ENCODE results near the gene SCARB1. TPM values are rescaled to one million over a fixed set of nuclear protein-coding genes. Genes with fewer than 3 reads are reported as not detected.
A peak's percentile ranks its signal among the peaks of the same experiment; 100 is the strongest.

The SCARB1 gene
- total and polyA plus RNA-seq, 9 donors = 7.3 to 35.5 (median 25.7) TPM

DNA sequence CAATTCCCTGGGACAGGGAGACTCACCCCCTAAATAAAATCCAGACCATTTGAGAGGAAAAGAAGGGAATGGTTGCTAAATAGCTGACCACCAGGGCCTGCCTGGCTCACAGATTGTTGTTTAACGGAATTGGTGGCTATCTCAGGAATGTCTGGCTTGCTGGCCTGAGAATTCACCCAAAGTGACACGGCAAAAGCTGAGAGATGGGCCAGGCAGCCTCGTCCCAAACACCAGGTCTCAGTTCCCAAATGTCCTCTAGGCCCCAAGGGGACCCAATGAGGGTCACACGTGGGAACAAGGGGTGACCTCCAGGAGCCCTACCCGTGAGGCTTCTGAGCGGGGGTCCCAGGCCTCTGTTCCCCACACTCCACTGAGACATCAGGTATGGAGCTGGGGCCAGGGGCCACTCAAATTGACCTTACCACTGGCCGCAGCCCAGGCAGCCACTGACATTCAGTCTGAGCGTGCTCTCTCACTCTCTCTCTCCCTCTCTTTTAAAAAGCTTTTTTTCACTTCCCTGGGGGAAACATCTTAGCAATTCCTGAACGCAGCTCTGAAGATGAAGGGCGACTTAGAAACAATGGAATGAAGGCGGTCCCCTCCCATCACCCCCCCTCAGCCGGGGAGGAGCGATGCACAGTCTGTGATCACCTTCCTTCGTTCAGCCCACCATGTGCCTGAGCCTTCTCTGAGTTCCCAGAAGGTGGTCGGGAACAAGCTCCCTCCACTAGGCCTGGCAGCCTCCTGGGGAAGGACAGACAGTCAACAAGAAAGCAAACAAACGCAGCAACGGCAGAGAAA, 131.2 kb downstream of the SCARB1 start:
- Histone ChIP-seq H3K4me3 (ENCODE audit: low read length) (no peak overlapping the region), H3K27me3 (ENCODE audit: control insufficient read depth, insufficient read depth, low read length) (no peaks in the 10 kb centered on the region), H3K9me3 (replicated peaks; ENCODE audit: control insufficient read depth, low read depth, low read length) (peaks cover 5% of the 10 kb centered on the region), H3K36me3 (ENCODE audit: control insufficient read depth, insufficient read depth, low read length) (no peaks in the 10 kb centered on the region), H3K4me1 (ENCODE audit: control insufficient read depth, insufficient read depth, low read length) (peaks cover 33% of the 10 kb centered on the region), H3K27ac (ENCODE audit: low read length) (no peak overlapping the region)
- 54% methylated on average over 14 of the region's 17 CpGs for WGBS (ENCODE audit: insufficient coverage)
- DNase-seq = no peak

DNA sequence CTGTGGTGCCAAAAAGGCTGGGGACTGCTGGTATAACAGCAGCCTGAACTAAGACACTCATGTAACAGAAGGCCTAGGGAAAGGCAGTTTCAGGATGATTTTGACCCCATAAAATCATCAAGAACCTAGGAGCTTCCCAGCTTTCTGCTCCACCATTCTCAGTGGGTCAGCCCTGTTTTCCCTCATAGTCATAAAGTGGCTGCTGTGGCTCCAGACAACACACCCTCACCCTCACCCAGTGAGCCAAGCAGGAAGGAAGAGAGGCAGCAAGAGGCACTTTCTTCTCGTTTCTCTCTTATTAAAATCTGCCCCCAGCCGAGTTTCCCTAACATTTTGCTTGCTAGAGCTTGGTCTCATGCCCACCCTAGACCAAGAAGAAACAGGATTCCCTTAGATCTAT, 131.8 kb downstream of the SCARB1 start:
- H3K4me3 ChIP-seq (ENCODE audit: low read length) = no peak overlapping the region
- H3K27me3 ChIP-seq (ENCODE audit: control insufficient read depth, insufficient read depth, low read length) = no peaks in the 10 kb centered on the region
- 86% methylated on average over 2 of the region's 2 CpGs for WGBS (ENCODE audit: insufficient coverage)
- H3K9me3 ChIP-seq (replicated peaks; ENCODE audit: control insufficient read depth, low read depth, low read length) = peaks cover 5% of the 10 kb centered on the region
- DNase-seq = no peak
- no peaks in the 10 kb centered on the region for H3K36me3 ChIP-seq (ENCODE audit: control insufficient read depth, insufficient read depth, low read length)
- no peak overlapping the region for H3K27ac ChIP-seq (ENCODE audit: low read length)
- peaks cover 35% of the 10 kb centered on the region for H3K4me1 ChIP-seq (ENCODE audit: control insufficient read depth, insufficient read depth, low read length)

- Histone ChIP-seq H3K27me3 (ENCODE audit: control insufficient read depth, insufficient read depth, low read length) (no peaks in the 10 kb centered on the region), H3K27ac (ENCODE audit: low read length) (peak overlapping the region; percentile 29), H3K4me3 (ENCODE audit: low read length) (no peak overlapping the region), H3K9me3 (replicated peaks; ENCODE audit: control insufficient read depth, low read depth, low read length) (peaks cover 5% of the 10 kb centered on the region), H3K4me1 (ENCODE audit: control insufficient read depth, insufficient read depth, low read length) (peaks cover 34% of the 10 kb centered on the region), H3K36me3 (ENCODE audit: control insufficient read depth, insufficient read depth, low read length) (no peaks in the 10 kb centered on the region)
- 47% methylated on average over 2 of the region's 3 CpGs for WGBS (ENCODE audit: insufficient coverage)
- no peak for DNase-seq
Observed at GRCh38 chr12:124730455-124730932, 133.2 kb downstream of the SCARB1 start.

DNA sequence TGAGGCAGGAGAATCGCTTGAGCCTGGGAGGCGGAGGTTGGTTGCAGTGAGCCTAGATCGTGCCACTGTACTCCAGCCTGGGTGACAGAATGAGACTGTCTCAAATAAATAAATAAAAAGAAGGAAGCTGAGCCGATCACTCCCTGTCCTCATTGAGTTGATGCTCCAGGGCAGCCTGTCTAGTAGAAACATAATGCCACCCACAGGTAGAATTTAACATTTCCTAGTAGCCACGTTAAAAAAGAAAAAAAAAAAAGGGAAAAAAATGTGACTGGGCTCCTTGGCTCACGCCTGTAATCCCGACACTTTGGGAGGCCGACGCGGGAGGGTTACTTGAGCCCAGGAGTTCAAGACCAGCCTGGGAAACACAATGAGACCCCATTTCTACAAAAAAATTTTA, 135.7 kb downstream of the SCARB1 start:
- no peaks in the 10 kb centered on the region for H3K36me3 ChIP-seq (ENCODE audit: control insufficient read depth, insufficient read depth, low read length)
- 100% methylated on average over 1 of the region's 10 CpGs for WGBS (ENCODE audit: insufficient coverage)
- peak overlapping the region; percentile 38 for H3K27ac ChIP-seq (ENCODE audit: low read length)
- H3K9me3 ChIP-seq (replicated peaks; ENCODE audit: control insufficient read depth, low read depth, low read length) = peaks cover 5% of the 10 kb centered on the region
- DNase-seq = no peak
- H3K4me1 ChIP-seq (ENCODE audit: control insufficient read depth, insufficient read depth, low read length) = peaks cover 27% of the 10 kb centered on the region
- H3K4me3 ChIP-seq (ENCODE audit: low read length) = no peak overlapping the region
- H3K27me3 ChIP-seq (ENCODE audit: control insufficient read depth, insufficient read depth, low read length) = no peaks in the 10 kb centered on the region

DNA sequence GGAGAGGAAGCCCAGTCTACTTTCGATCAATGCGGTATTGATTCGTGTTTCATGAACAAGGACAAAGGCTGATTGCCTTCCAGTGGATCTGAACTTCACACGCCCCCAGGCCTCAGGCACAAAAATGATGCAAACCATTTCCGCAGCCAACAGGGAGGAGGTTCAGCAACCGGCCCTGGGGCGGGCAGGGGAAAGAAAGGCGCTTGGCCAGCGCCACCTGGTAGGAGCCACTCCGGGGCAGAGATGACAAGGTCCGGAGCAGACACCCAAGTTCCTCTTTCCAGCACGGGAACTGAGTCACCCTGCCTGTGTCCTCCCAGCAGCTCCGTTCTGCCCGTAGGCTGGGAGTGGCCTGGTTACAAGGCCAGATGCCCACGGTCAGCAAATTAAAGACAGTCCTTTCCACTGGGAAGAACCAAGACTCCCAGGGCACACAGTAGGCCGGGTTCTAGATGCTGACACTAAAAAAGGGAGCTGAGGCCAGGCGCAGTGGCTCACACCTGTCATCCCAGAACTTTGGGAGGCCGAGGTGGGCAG, 136.3 kb downstream of the SCARB1 start:
- WGBS (ENCODE audit: insufficient coverage) = 66% methylated on average over 14 of the region's 18 CpGs
- peak overlapping the region; percentile 65 for H3K27ac ChIP-seq (ENCODE audit: low read length)
- H3K9me3 ChIP-seq (replicated peaks; ENCODE audit: control insufficient read depth, low read depth, low read length) = peaks cover 7% of the 10 kb centered on the region
- no peaks in the 10 kb centered on the region for H3K27me3 ChIP-seq (ENCODE audit: control insufficient read depth, insufficient read depth, low read length)
- DNase-seq = peak; percentile 79
- H3K36me3 ChIP-seq (ENCODE audit: control insufficient read depth, insufficient read depth, low read length) = no peaks in the 10 kb centered on the region
- H3K4me1 ChIP-seq (ENCODE audit: control insufficient read depth, insufficient read depth, low read length) = peaks cover 21% of the 10 kb centered on the region
- no peak overlapping the region for H3K4me3 ChIP-seq (ENCODE audit: low read length)

Other genes starting within 250 kb of the SCARB1 start
- 789 TPM for gene UBC, start 50.8 kb upstream of the SCARB1 start, total RNA-seq
- gene UBC, start 50.8 kb upstream of the SCARB1 start, polyA plus RNA-seq (ENCODE audit: insufficient read depth in 1 of 8, insufficient read length in 8 of 8, low replicate concordance in 1 of 8) = 1,000 to 10,000 TPM in 1 of 8 donors, 100 to 1,000 TPM in 7; 692 to 1,042 (median 849) TPM
- gene DHX37, start 125.3 kb upstream of the SCARB1 start, total RNA-seq = 8.5 TPM
- 10 to 100 TPM in 2 of 8 donors, 1 to 10 TPM in 6; 8.3 to 11.4 (median 9.6) TPM for gene DHX37, start 125.3 kb upstream of the SCARB1 start, polyA plus RNA-seq (ENCODE audit: insufficient read depth in 1 of 8, insufficient read length in 8 of 8, low replicate concordance in 1 of 8)
- 2.5 TPM for gene BRI3BP, start 129.8 kb upstream of the SCARB1 start, total RNA-seq
- 1 to 10 TPM; 2.5 to 4.7 (median 3.4) TPM for gene BRI3BP, start 129.8 kb upstream of the SCARB1 start, polyA plus RNA-seq (ENCODE audit: insufficient read depth in 1 of 8, insufficient read length in 8 of 8, low replicate concordance in 1 of 8)
- gene AACS, start 201.6 kb upstream of the SCARB1 start, total RNA-seq = 22.9 TPM
- gene AACS, start 201.6 kb upstream of the SCARB1 start, polyA plus RNA-seq (ENCODE audit: insufficient read depth in 1 of 8, insufficient read length in 8 of 8, low replicate concordance in 1 of 8) = 10 to 100 TPM; 22.3 to 36.6 (median 26.9) TPM

Measured in muscle of leg (tissue), 11 donors.